CD4-positive, alpha-beta T cell treated with Interleukin-4 for 1 hour (primary cell): ENCODE measurements around the gene RHCE.
"Not testable (repeated sequence)": the region's sequence is repeated elsewhere in the genome, so short reads cannot be mapped to it uniquely, and the experiment has no call there.

Source experiments
- DNase-seq, 2 donors: peaks; one replicate each; pipeline ENCODE4 v3.0.0-alpha.2; 2020 to 2022

Gene RHCE

DNA sequence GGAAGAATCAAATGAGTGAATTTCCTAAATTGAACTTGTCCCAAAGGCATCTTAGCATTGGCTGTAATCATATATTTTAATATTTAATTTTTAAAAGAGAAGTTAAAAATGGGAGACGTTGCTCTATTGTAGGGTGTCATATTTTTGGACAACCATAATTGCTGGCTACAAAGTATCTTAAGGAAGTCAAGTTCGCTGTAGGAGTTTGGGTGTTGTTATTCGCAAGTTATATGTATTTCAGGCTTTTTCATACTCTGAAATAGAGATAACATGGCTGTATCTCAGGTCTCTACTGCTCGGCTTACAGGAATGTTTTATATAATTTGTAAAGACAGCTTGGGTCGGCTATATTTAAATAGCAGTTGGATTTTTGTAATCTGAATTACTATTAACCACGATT is 81.6 kb downstream of the RHCE start:
- DNase-seq: no peak

DNA sequence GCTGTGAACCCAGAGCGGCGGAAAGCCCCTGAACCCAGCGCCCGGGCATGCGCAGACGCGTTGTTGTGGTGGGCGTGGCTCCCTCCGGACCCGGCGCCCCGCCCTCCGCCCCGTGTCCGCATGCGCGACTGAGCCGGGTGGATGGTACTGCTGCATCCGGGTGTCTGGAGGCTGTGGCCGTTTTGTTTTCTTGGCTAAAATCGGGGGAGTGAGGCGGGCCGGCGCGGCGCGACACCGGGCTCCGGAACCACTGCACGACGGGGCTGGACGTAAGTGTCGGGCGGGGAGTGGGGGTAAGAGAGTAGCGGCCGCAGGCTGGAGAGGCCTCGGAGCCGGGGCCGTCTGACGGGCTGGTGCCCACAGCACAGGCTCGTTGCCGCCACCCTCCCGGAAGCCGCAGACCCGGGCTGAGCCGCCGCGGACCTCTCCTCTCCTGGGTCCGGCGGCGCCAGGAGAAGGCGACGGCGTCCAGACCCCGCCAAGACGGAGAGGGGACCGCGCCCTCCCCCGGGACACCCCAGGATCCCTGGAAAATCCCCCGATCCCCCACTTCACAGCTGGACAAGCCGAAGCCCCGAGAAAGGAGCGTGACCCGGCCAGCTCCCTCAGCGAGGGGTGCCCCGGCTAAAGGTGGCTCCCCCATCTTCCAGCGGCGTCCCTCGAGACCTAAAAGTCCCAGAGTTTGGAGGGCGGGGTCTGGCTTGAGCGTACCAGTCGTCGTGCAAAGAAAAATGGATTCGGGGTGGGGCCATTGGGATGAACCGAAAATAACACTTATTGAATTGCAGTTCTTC is 82.2 kb downstream of the RHCE start, which contains the start of gene TMEM50A:
TSS of gene TMEM50A (plus strand) at position 147 of the 794 bp plus-strand sequence. CDS start 2,153 bp downstream, outside the sequence.
- DNase-seq: peak; percentile 90 to 94

DNA sequence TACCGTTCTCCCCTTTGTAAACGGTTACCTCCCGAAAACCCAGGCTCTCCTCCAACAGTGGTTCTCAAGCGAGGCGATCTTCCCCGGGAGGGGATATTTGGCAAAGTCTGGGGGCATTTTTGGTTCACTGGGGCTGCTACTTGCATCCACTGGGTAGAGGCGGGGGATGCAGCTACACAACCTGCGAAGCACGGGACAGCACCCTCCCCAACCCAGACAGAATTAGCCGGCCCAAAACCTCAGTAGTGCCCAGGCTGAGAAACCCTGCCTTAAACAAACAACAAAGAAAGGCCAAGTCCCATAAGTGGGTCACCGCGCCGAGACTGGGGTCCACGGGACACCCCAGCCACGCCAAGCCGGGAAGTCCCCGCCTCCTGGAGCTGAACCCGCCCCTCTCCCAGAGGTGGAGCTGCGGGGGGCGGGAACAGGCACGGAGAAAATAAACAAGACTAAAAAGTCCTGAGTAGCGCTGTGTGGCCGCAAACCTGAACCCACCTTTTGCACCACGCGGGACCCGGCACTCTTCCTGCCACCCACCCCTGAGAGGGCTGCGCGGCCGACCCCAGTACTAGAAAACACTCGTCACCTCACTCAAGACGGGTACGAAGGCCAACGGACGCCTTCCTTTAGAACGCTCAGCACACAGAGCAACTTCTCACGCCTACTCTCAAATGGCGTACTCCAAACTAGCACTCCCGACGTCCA is 83.0 kb downstream of the RHCE start:
- peak; percentile 20 to 51 for DNase-seq

DNA sequence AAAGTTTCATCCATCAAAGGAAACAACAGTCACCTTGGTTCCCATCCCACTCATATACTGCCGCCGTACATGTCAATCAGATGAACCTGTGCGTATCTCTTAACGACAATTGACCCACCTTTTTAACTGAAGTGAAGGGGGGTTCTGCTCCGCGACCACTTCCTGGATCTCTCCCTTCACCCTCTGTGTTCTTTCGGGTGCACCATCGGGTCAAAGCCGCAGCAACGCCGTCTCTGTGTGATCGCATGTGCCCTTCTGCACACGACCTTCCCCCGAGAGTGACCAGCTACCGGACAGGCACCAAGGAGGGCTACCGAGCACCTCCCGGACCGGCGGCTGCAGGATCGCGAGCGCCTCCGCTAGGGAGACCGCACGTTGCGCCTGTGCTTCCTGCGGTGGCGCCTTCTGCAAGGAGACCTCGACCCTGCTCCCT is 83.7 kb downstream of the RHCE start:
- DNase-seq: peak; percentile 16 to 40

DNA sequence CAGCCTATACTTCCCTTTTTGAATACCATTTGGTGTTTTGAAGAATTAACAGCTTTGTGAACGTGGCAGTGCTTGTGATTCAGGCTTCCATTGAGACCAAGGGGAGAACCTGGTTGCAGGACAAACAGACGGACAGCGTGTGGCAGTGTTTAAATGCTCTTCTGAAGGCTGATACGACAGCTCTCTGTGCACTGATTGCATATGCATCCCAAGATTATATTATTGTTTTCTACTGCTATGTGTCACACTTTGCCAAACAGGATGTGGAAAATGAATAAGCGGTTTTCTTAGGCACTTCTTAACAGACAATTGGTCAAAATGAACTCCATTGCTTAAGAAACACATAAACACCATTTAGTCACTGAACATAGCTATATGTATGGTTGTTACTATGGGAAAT is 90.7 kb downstream of the RHCE start:
- peak; percentile 23 to 44 for DNase-seq

DNA sequence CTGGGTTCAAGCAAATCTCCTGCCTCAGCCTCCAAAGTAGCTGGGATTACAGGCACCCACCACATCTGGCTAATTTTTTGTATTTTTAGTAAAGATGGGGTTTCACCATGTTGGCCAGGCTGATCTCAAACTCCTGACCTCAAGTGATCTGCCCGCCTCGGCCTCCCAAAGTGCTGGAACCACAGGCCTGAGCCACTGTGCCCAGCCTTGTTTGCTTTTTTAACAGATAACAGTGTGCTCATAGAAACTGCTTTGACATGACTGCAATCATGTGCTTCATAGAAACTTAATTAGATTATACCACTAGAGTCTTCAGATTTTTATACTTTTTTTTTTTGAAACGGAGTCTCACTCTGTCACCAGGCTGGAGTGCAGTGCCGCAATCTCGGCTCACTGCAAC is 91.3 kb downstream of the RHCE start:
- not testable (repeated sequence) for DNase-seq

DNA sequence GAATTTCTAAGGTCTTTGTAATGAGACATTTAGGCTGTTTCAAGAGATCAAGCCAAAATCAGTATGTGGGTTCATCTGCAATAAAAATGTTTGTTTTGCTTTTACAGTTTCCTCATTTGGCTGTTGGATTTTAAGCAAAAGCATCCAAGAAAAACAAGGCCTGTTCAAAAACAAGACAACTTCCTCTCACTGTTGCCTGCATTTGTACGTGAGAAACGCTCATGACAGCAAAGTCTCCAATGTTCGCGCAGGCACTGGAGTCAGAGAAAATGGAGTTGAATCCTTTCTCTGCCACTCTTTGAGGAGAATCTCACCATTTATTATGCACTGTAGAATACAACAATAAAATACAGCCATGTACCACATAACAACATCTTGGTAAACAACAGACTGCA is 91.8 kb downstream of the RHCE start:
- DNase-seq: not testable (repeated sequence)

DNA sequence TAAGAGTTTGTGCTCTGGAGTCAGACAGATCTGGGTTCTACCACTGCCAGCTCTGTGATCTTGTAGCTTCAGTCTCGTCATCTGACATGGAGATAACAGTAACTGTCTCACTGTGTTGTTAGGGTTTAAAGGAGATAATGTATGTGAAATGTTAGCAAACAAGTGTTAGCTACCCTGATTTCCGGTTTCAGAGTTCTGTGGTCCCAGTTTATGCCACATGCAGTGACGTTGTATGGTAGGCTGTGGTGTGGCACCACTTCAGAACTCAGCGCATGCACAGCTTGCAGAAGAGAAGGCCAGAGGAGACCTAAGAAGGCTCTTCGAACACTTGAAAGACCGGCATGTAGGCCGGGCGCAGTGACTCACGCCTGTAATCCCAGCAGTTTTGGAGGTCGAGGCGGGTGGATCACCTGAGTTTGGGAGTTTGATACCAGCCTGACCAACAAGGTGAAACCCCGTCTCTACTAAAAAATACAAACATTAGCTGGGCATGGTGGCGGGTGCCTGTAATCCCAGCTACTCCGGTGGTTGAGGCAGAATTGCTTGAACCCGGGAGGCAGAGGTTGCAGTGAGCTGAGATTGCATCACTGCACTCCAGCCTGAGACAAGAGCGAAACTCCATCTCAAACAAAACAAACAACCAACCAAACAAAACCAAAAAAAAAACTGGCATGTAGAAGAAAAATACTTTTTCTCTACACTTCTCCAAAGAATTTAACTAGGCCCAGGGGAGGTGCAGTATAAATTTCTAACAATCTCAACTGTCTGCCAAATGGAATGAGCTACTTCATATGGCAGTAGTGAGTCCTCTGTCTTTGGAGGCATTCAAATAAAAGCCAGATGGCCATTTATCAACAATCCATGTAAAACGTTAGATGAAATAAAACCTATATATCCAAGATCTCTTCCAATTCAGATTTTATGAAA is 92.5 kb downstream of the RHCE start:
- DNase-seq: not testable (repeated sequence)

DNA sequence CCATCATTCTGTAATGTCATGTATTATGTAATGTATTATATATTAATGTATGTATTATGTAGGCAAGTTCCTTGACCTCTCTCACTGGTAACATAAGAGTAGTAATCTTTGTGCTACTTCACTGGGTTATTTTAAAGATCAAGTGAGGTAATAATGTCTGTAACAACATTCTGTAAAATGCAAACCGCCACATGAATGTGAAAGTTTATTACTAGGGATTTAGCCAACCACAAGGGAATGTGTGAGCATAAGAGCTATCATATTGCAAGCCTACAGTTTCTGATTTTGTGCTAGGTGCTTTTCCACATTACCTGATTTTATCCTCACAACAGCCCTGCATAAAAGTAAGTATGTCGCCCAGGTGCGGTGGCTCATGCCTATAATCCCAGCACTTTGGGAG is 96.2 kb downstream of the RHCE start:
- DNase-seq: not testable (repeated sequence)

DNA sequence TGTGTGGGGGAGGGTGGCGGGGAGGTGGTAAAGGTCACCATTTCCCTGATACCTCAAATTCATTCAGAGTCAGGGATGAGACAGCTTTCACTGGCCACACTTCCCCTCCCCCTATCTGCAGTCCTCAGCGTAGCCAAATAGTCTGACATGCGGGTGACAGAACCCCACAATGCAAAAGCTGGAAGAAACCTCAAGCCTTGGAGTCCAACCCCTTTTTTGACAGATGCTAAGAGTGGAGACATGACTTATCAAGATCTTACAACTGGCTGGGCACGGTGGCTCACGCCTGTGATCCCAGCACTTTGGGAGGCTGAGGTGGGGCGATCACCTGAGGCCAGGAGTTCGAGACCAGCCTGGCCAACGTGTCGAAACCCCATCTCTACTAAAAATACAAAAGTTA is 98.5 kb downstream of the RHCE start:
- DNase-seq: not testable (repeated sequence)

DNA sequence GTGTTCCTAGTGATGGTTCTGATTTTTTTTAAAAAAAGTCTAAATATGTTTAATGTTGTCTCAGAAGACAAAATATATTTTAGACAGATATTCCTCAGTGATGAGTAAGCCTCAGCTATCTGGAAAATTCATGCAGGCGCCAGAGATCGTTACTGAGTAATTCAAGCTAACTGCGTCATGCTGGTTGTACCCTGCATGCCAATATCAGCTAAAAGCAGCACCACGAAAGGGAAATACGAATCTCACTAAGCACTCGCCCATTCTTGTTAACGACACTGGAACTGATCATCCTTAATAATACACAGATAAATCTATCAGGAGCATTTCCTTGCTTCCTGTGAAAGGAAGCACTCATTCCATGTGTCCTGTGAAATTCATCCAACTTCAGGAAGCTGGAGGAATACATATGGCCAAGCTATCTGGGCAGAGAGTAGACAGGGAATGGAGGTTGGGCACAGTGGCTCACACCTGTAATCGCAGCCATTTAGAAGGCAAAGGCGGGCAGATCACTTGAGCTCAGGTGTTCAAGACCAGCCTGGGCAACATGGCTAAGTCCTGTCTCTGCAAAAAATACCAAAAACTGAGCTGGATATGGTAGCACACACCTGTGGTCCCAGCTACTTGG is 100.2 kb downstream of the RHCE start:
- DNase-seq: not testable (repeated sequence)

DNA sequence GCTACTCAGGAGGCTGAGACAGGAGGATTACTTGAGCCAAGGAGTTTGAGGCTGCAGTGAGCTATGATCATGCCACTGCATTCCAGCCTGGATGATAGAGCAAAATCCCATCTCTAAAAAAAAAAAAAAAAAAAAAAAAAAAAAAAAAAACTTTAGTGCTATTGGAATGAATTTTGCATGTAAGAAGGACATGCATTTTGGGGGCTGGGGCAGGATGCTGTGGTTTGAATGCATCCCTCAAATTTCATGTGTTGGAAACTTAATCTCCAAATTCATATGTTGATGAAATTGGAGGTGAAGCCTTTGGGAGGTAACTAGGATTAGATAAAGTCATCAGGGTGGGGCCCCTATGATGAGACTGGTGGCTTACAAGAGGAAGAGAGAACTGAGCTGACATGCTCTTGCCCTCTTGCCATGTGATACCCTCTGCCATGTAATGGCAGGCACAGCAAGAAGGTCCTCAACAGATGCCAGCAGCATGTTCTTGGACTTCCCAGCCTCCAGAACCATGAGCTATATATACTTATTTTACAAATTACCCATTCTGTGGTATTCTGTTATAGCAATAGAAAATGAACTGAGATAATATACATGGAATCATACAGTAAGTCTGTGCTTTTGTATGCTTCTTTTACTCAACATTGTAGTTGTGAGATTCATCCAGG is 107.7 kb downstream of the RHCE start:
- DNase-seq: not testable (repeated sequence)
